SK-N-SH treated with all-trans-retinoic acid at 6 μM for 48 hours (cell line): Measurements from ENCODE around the gene INCENP.

Experiments
- BACH2 ChIP-seq: fragments of 250-450 bp; sonication (Bioruptor Pico); IDR thresholded peaks from 2 replicates; pipeline ENCODE4 v1.9.0; 2021; ENCODE audit warnings: mild to moderate bottlenecking, borderline replicate concordance
- CREB5 ChIP-seq: fragments of 250-450 bp; sonication (Bioruptor Pico); IDR thresholded peaks from 2 replicates; pipeline ENCODE4 v1.5.1; 2020; ENCODE audit warnings: low read depth, mild to moderate bottlenecking, moderate library complexity
- CSDC2 ChIP-seq: fragments of 250-450 bp; sonication (Bioruptor Pico); IDR thresholded peaks from 2 replicates; pipeline ENCODE4 v1.5.0; 2020; ENCODE audit warnings: mild to moderate bottlenecking, moderate library complexity
- CSRNP3 ChIP-seq: fragments of 250-450 bp; sonication (Bioruptor Pico); IDR thresholded peaks from 2 replicates; pipeline ENCODE4 v1.5.1; 2021; ENCODE audit warnings: mild to moderate bottlenecking, moderate library complexity
- ISL1 ChIP-seq: fragments of 250-450 bp; sonication (Bioruptor Pico); IDR thresholded peaks from 2 replicates; pipeline ENCODE4 v2.1.2; 2022; ENCODE audit warnings: mild to moderate bottlenecking, moderate library complexity
- OSR1 ChIP-seq: fragments of 250-450 bp; sonication (Bioruptor Pico); IDR thresholded peaks from 2 replicates; pipeline ENCODE4 v1.8.0; 2022; ENCODE audit warnings: moderate library complexity, mild to moderate bottlenecking, inconsistent platforms
- POU6F1 ChIP-seq: fragments of 250-450 bp; sonication (Bioruptor Pico); IDR thresholded peaks from 2 replicates; pipeline ENCODE4 v1.8.0; 2021; ENCODE audit warnings: low read depth, mild to moderate bottlenecking, moderate library complexity, borderline replicate concordance
- RARB ChIP-seq: fragments of 250-450 bp; sonication (Bioruptor Pico); IDR thresholded peaks from 2 replicates; pipeline ENCODE4 v1.8.0; 2021; ENCODE audit warnings: mild to moderate bottlenecking, moderate library complexity
- TSHZ2 ChIP-seq: fragments of 250-450 bp; sonication (Bioruptor Pico); IDR thresholded peaks from 2 replicates; pipeline ENCODE4 v1.5.0; 2020; ENCODE audit warnings: mild to moderate bottlenecking, moderate library complexity
- ZC3H10 ChIP-seq: fragments of 250-450 bp; sonication (Bioruptor Pico); IDR thresholded peaks from 2 replicates; pipeline ENCODE4 v1.5.1; 2021; ENCODE audit warnings: mild to moderate bottlenecking, moderate library complexity
- ZFP3 ChIP-seq: fragments of 250-450 bp; sonication (Bioruptor Pico); IDR thresholded peaks from 2 replicates; pipeline ENCODE4 v1.5.0; 2020; ENCODE audit warnings: mild to moderate bottlenecking, moderate library complexity
- ZFP30 ChIP-seq: fragments of 450-650 bp; formaldehyde crosslinking; IDR thresholded peaks from 2 replicates; pipeline ENCODE4 v1.5.0; 2022; ENCODE audit warnings: mild to moderate bottlenecking, moderate library complexity

- TF ChIP-seq TSHZ2 (CRISPR knock-in tag) (no peak), RARB (CRISPR knock-in tag) (no peak), CSRNP3 (CRISPR knock-in tag) (no peak), BACH2 (CRISPR knock-in tag) (no peak), CREB5 (CRISPR knock-in tag) (no peak), ZFP30 (no peak), ZC3H10 (CRISPR knock-in tag) (no peak), CSDC2 (CRISPR knock-in tag) (no peak), OSR1 (CRISPR knock-in tag) (no peak), POU6F1 (CRISPR knock-in tag) (no peak), ZFP3 (CRISPR knock-in tag) (no peak), ISL1 (CRISPR knock-in tag) (no peak)
Measured at GRCh38 chr11:62146476-62147200, 22.8 kb downstream of the INCENP start.
